Lower lobe of right lung (tissue), 2 donors: ENCODE data around the gene FBXW4. TPM values are rescaled to one million over a fixed set of nuclear protein-coding genes. Genes with fewer than 3 reads are reported as not detected.
A peak's percentile ranks its signal among the peaks of the same experiment; 100 is the strongest.

Source experiments
- ATAC-seq, 2 donors: fragments of 200-7000 bp; cut with Tn5 transposase; one replicate each; pipeline ENCODE4 v1.9.1; 2020 to 2022; ENCODE audit warnings: mild to moderate bottlenecking in 2 of 2, moderate library complexity in 2 of 2
- DNase-seq: peaks from one replicate; pipeline ENCODE4 v3.0.0-alpha.2; 2020
- H3K27ac ChIP-seq: fragments of 200-600 bp; one replicate; pipeline ENCODE4 v1.8.0; 2022
- H3K27me3 ChIP-seq: fragments of 200-600 bp; one replicate; pipeline ENCODE4 v1.8.0; 2022; ENCODE audit warnings: low read depth
- H3K36me3 ChIP-seq: fragments of 200-600 bp; one replicate; pipeline ENCODE4 v1.8.0; 2022; ENCODE audit warnings: mild to moderate bottlenecking
- H3K4me1 ChIP-seq: fragments of 200-600 bp; one replicate; pipeline ENCODE4 v1.8.0; 2022
- H3K4me3 ChIP-seq: fragments of 200-600 bp; one replicate; pipeline ENCODE4 v1.8.0; 2022; ENCODE audit warnings: mild to moderate bottlenecking
- H3K9me3 ChIP-seq: fragments of 200-600 bp; one replicate; pipeline ENCODE4 v1.8.0; 2022
- CTCF ChIP-seq: fragments of 200-600 bp; IDR thresholded peaks from one replicate; pipeline ENCODE4 v1.8.0; 2022; ENCODE audit warnings: antibody characterized with exemption, mild to moderate bottlenecking
- intact Hi-C: fragments of 100-400 bp; cut with DNase I; formaldehyde crosslinking; loops from one replicate; pipeline ENCODE4 v1.11.0; 2022
- total RNA-seq: library from RNA; stranded (reverse); fragmentation: NEBNext Ultra II Directional; extraction: Animal tissue kit (Norgen Biotek cat#: 25700); gene quantifications from one replicate; pipeline ENCODE4 v1.2.1, GENCODE V29; 2021
- donor health status: DM: no; HTN: yes; CAD: no; lungs with severe emphysema.

FBXW4 gene
- total RNA-seq, 1 donor from 2014 or later, result 88.6 TPM

DNA sequence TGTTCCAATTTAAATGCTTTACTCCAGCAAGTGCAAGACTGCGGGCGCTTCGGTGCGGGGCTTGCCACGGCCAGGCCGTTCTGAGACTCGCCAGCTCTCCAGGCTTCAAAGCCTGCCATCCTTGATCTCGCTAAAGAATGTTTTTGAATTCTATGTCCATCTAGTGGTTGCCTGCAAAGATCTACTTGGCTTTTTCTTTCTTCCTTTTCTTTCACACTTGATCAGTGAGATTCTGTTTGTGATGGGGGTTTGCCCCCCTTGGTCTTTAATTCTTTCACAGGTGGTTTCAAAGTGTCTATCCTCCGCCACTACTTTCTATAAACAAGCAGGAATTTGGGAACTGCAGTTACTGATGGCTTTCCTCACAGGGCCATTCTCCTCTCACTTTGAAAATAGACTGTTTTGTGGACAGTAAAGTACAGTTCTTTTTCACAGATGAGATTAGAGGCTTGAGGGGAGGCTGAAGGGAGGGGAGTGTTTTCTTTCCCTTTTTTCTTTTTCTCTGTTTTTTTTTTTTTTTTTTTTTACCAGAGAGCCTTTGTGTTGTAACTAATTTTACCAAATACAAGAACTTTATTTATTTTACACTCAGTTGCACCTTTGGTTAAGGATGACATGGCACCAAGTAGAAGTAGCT is 15.2 kb upstream of the FBXW4 start:
- TF ChIP-seq CTCF, result no peak
- peak in 1 of 2 donors; percentile 42 for ATAC-seq
- intact Hi-C loops, result no loop called here

GRCh38 chr10:101709359-101710058 is 14.5 kb upstream of the FBXW4 start:
- intact Hi-C loops, result no loop called here
- TF ChIP-seq CTCF, result no peak
- Histone ChIP-seq H3K27me3 (peaks cover 14% of the 10 kb centered on the region), H3K4me3 (no peak overlapping the region), H3K4me1 (no peaks in the 10 kb centered on the region), H3K36me3 (no peaks in the 10 kb centered on the region), H3K27ac (no peak overlapping the region), H3K9me3 (no peaks in the 10 kb centered on the region)
- DNase-seq, result no peak
- no peak for ATAC-seq

More for the DNA sequence above, 15.2 kb upstream of the FBXW4 start:
- Histone ChIP-seq H3K36me3 (no peaks in the 10 kb centered on the region), H3K27ac (no peak overlapping the region), H3K9me3 (no peaks in the 10 kb centered on the region), H3K27me3 (peaks cover 14% of the 10 kb centered on the region), H3K4me3 (no peak overlapping the region), H3K4me1 (no peaks in the 10 kb centered on the region)
- DNase-seq, result no peak

- peaks cover 14% of the 10 kb centered on the region for H3K27me3 ChIP-seq
- no peaks in the 10 kb centered on the region for H3K36me3 ChIP-seq
- no peak overlapping the region for H3K4me3 ChIP-seq
- no peaks in the 10 kb centered on the region for H3K4me1 ChIP-seq
- ATAC-seq, result no peak
- TF ChIP-seq CTCF, result no peak
- H3K27ac ChIP-seq, result no peak overlapping the region
- intact Hi-C loops, result no loop called here
- no peak for DNase-seq
- H3K9me3 ChIP-seq, result no peaks in the 10 kb centered on the region
Observed at GRCh38 chr10:101708870-101709269, 13.9 kb upstream of the FBXW4 start.

- H3K4me1 ChIP-seq, result no peaks in the 10 kb centered on the region
- no peaks in the 10 kb centered on the region for H3K36me3 ChIP-seq
- TF ChIP-seq CTCF, result no peak
- H3K27me3 ChIP-seq, result peaks cover 14% of the 10 kb centered on the region
- intact Hi-C loops, result no loop called here
- H3K27ac ChIP-seq, result no peak overlapping the region
- H3K9me3 ChIP-seq, result no peaks in the 10 kb centered on the region
- no peak overlapping the region for H3K4me3 ChIP-seq
- ATAC-seq, result no peak
- no peak for DNase-seq
Observed at GRCh38 chr10:101708073-101708472, 13.1 kb upstream of the FBXW4 start.

DNA sequence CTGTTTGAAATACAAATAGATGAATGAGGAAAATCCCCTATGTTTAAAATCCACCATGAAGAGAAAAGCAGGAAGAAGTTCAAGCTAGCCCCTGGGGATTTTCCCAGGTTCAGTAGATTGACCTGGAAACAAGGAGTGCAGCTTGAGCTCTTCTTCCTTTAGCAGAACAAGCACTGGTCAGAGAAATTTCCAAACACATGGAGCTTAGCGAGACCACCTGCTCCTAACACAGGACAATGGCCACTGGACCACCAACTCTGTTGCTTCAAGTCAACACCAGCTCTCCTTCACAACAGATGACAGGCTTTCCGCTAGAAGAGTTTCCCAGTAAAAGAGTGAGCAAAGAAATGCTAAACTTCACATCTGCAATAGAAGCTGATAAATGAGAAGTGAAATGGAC is 9.4 kb upstream of the FBXW4 start:
- intact Hi-C loops, result no loop called here
- DNase-seq, result no peak
- Histone ChIP-seq H3K36me3 (no peaks in the 10 kb centered on the region), H3K27ac (no peak overlapping the region), H3K4me1 (no peaks in the 10 kb centered on the region), H3K9me3 (no peaks in the 10 kb centered on the region), H3K4me3 (no peak overlapping the region), H3K27me3 (peaks cover 14% of the 10 kb centered on the region)
- no peak for TF ChIP-seq CTCF
- ATAC-seq, result no peak
